H1 (cell line): ENCODE data around the gene INAVA. TPM values are rescaled to one million over a fixed set of nuclear protein-coding genes. Genes with fewer than 3 reads are reported as not detected.
A peak's percentile ranks its signal among the peaks of the same experiment; 100 is the strongest.

ENCODE experiments used
- CTCF ChIA-PET: fragments of 300-600 bp; sonication (Branson Sonifier 250); formaldehyde crosslinking; loops from one replicate; lab custom pipeline; 2021; ENCODE audit not compliant: partially characterized antibody; lab: Charles Lee
- POLR2A ChIA-PET: fragments of 300-600 bp; sonication (Branson Sonifier 250); formaldehyde crosslinking; loops from one replicate; lab custom pipeline; 2021; ENCODE audit warnings: inconsistent platforms; ENCODE audit not compliant: partially characterized antibody; lab: Charles Lee
- DNase-seq, 2 experiments: peaks; one replicate each; pipeline versions ENCODE4 v3.0.0 to v3.0.0-alpha.2; 2010 to 2022; ENCODE audit warnings: low spot score in 2 of 2, low read depth in 1 of 2, mixed read lengths in 1 of 2
- FAIRE-seq: peaks from 2 replicates; lab custom pipeline; 2011; peaks lifted over from hg19 to GRCh38; lab: Jason Lieb, UNC
- H2AFZ ChIP-seq: 2 replicates; pipeline ENCODE4 v1.8.1; 2012; ENCODE audit warnings: low read length, inconsistent platforms
- H2AK5ac ChIP-seq: 2 replicates; pipeline ENCODE4 v1.6.1; 2013; ENCODE audit warnings: low read depth, low read length
- H2BK120ac ChIP-seq: replicated peaks from 2 replicates; pipeline ENCODE3; 2013; ENCODE audit warnings: low read depth, low read length, inconsistent platforms
- H2BK12ac ChIP-seq: 2 replicates; pipeline ENCODE4 v1.6.1; 2013; ENCODE audit warnings: low read depth, low read length
- H2BK15ac ChIP-seq: 2 replicates; pipeline ENCODE4 v1.6.1; 2013; ENCODE audit warnings: low read length
- H2BK20ac ChIP-seq: 2 replicates; pipeline ENCODE4 v1.6.1; 2013; ENCODE audit warnings: low read length
- H2BK5ac ChIP-seq: 2 replicates; pipeline ENCODE4 v1.6.1; 2013; ENCODE audit warnings: low read depth, low read length
- H3K14ac ChIP-seq: 2 replicates; pipeline ENCODE4 v1.6.1; 2013; ENCODE audit warnings: inconsistent platforms; ENCODE audit not compliant: insufficient read length
- H3K18ac ChIP-seq: 2 replicates; pipeline ENCODE4 v1.6.1; 2013; ENCODE audit warnings: low read length; ENCODE audit errors: extremely low read depth
- H3K23ac ChIP-seq: 2 replicates; pipeline ENCODE4 v1.6.1; 2013; ENCODE audit warnings: inconsistent platforms; ENCODE audit not compliant: insufficient read length
- H3K23me2 ChIP-seq: 2 replicates; pipeline ENCODE4 v1.6.1; 2013; ENCODE audit warnings: low read depth, low read length
- H3K27ac ChIP-seq: 2 replicates; pipeline ENCODE4 v1.6.1; 2011; ENCODE audit warnings: low read depth, low read length, inconsistent platforms
- H3K27me3 ChIP-seq, 4 experiments: replicated peaks in 1 of 4; 1 replicate in 1 of 4; 2 replicates in 3 of 4; pipeline versions ENCODE4 v1.6.1 to v1.8.1; 2011 to 2013; ENCODE audit warnings: low read length in 3 of 4, mild to moderate bottlenecking in 3 of 4, inconsistent platforms in 2 of 4, mixed read lengths in 2 of 4, moderate library complexity in 1 of 4; ENCODE audit not compliant: control insufficient read depth in 3 of 4, insufficient read depth in 3 of 4; ENCODE audit errors: extremely low read depth in 1 of 4
- H3K36me3 ChIP-seq, 4 experiments: 2 replicates each; pipeline versions ENCODE4 v1.6.1 to v1.8.1; 2011 to 2013; ENCODE audit warnings: mild to moderate bottlenecking in 4 of 4, low read length in 3 of 4, moderate library complexity in 2 of 4, control low read depth in 1 of 4, inconsistent platforms in 1 of 4; ENCODE audit not compliant: insufficient read depth in 4 of 4, control insufficient read depth in 2 of 4
- H3K4ac ChIP-seq: replicated peaks from 2 replicates; pipeline ENCODE3; 2013; ENCODE audit warnings: low read length, low read depth, mixed read lengths, inconsistent platforms; ENCODE audit not compliant: insufficient read length
- H3K4me1 ChIP-seq, 4 experiments: replicated peaks in 1 of 4; 1 replicate in 1 of 4; 2 replicates in 3 of 4; pipeline versions ENCODE4 v1.6.1 to v1.8.1; 2011 to 2013; ENCODE audit warnings: low read length in 3 of 4, inconsistent platforms in 2 of 4, mixed read lengths in 1 of 4; ENCODE audit not compliant: insufficient read depth in 4 of 4, control insufficient read depth in 3 of 4
- H3K4me2 ChIP-seq, 2 experiments: 2 replicates each; pipeline versions ENCODE4 v1.6.1 to v1.8.1; 2011 to 2013; ENCODE audit warnings: low read depth in 2 of 2, low read length in 2 of 2, control low read depth in 1 of 2, inconsistent platforms in 1 of 2, mild to moderate bottlenecking in 1 of 2; ENCODE audit not compliant: insufficient read depth in 1 of 2
- H3K4me3 ChIP-seq, 4 experiments: fragments of 200-600, 300-600 bp in 1 of 4; sonication (generic), shearing (Covaris generic), sonication (Bioruptor Twin) in 1 of 4; 2 replicates each; pipeline versions ENCODE4 v1.5.1 to v1.8.1; 2011 to 2016; ENCODE audit warnings: low read length in 4 of 4, low read depth in 3 of 4, control low read depth in 2 of 4, inconsistent platforms in 2 of 4, mild to moderate bottlenecking in 2 of 4, mixed read lengths in 1 of 4, moderate library complexity in 1 of 4; ENCODE audit not compliant: insufficient read depth in 2 of 4; ENCODE audit errors: extremely low read depth in 1 of 4
- H3K56ac ChIP-seq: replicated peaks from 2 replicates; pipeline ENCODE3; 2013; ENCODE audit warnings: low read depth, mild to moderate bottlenecking, mixed read lengths, low read length, inconsistent platforms; ENCODE audit not compliant: insufficient read length
- H3K79me1 ChIP-seq: 2 replicates; pipeline ENCODE4 v1.6.1; 2013; ENCODE audit warnings: low read depth, low read length, control low read depth
- H3K79me2 ChIP-seq, 2 experiments: 2 replicates each; pipeline versions ENCODE4 v1.6.1 to v1.8.1; 2012 to 2013; ENCODE audit warnings: low read length in 2 of 2, mild to moderate bottlenecking in 2 of 2, inconsistent platforms in 1 of 2; ENCODE audit not compliant: insufficient read depth in 2 of 2, control insufficient read depth in 1 of 2
- H3K9ac ChIP-seq, 4 experiments: replicated peaks in 1 of 4; 1 replicate in 1 of 4; 2 replicates in 3 of 4; pipeline versions ENCODE4 v1.6.1 to v1.8.1; 2011 to 2013; ENCODE audit warnings: low read depth in 3 of 4, low read length in 3 of 4, control low read depth in 2 of 4, mild to moderate bottlenecking in 2 of 4, moderate library complexity in 2 of 4, inconsistent platforms in 1 of 4; ENCODE audit errors: extremely low read depth in 1 of 4
- H3K9me3 ChIP-seq, 2 experiments: 2 replicates each; pipeline versions ENCODE4 v1.6.1 to v1.8.1; 2012 to 2013; ENCODE audit warnings: mild to moderate bottlenecking in 2 of 2, moderate library complexity in 2 of 2, control low read depth in 1 of 2, inconsistent platforms in 1 of 2, low read depth in 1 of 2, low read length in 1 of 2, mixed read lengths in 1 of 2; ENCODE audit not compliant: insufficient read depth in 2 of 2
- H4K20me1 ChIP-seq, 2 experiments: replicated peaks in 1 of 2; 2 replicates each; pipeline versions ENCODE3 to v1.8.1; 2011 to 2013; ENCODE audit warnings: inconsistent platforms in 2 of 2, low read length in 2 of 2, mild to moderate bottlenecking in 1 of 2; ENCODE audit not compliant: insufficient read depth in 2 of 2, control insufficient read depth in 1 of 2
- H4K5ac ChIP-seq: 2 replicates; pipeline ENCODE4 v1.6.1; 2013; ENCODE audit warnings: low read length, low read depth, mixed read lengths, inconsistent platforms; ENCODE audit not compliant: insufficient read length
- H4K8ac ChIP-seq: 2 replicates; pipeline ENCODE4 v1.8.0; 2013; ENCODE audit warnings: mild to moderate bottlenecking, moderate library complexity, low read length, inconsistent platforms; ENCODE audit not compliant: insufficient read depth; ENCODE audit errors: extremely low read depth
- H4K91ac ChIP-seq: replicated peaks from 2 replicates; pipeline ENCODE3; 2013; ENCODE audit warnings: low read length, mixed read lengths, inconsistent platforms; ENCODE audit not compliant: insufficient read length
- BRCA1 ChIP-seq: IDR thresholded peaks from 2 replicates; pipeline ENCODE4 v1.6.1; 2012; ENCODE audit warnings: low read depth, low read length, improper control_type of control experiment
- CREB1 ChIP-seq: IDR thresholded peaks from 2 replicates; pipeline ENCODE4 v1.6.1; 2012; ENCODE audit warnings: inconsistent platforms
- E2F6 ChIP-seq: IDR thresholded peaks from 2 replicates; pipeline ENCODE4 v1.6.1; 2012; ENCODE audit warnings: inconsistent platforms
- EP300 ChIP-seq, 2 experiments: IDR thresholded peaks; 1 replicate in 1 of 2; 2 replicates in 1 of 2; pipeline ENCODE4 v1.6.1; 2011 to 2012; ENCODE audit warnings: low read depth in 2 of 2, low read length in 2 of 2, mild to moderate bottlenecking in 2 of 2, borderline replicate concordance in 1 of 2, inconsistent platforms in 1 of 2, moderate library complexity in 1 of 2
- GABPA ChIP-seq: IDR thresholded peaks from 2 replicates; pipeline ENCODE4 v1.6.1; 2011; ENCODE audit warnings: mild to moderate bottlenecking, low read length, moderate library complexity, borderline replicate concordance; ENCODE audit not compliant: insufficient read depth
- GTF2F1 ChIP-seq: IDR thresholded peaks from 2 replicates; pipeline ENCODE4 v1.6.1; 2012; ENCODE audit warnings: low read depth, low read length, improper control_type of control experiment, borderline replicate concordance
- HDAC2 ChIP-seq, 2 experiments: fragments of 300-600 bp in 1 of 2; sonication (generic) in 1 of 2; IDR thresholded peaks; 2 replicates each; pipeline ENCODE4 v1.6.1; 2011 to 2012; ENCODE audit warnings: low read depth in 2 of 2, low read length in 2 of 2, mild to moderate bottlenecking in 2 of 2, moderate library complexity in 2 of 2, borderline replicate concordance in 1 of 2, inconsistent platforms in 1 of 2
- SIN3A ChIP-seq, 2 experiments: IDR thresholded peaks in 1 of 2; conservative IDR thresholded peaks in 1 of 2; 2 replicates each; pipeline ENCODE4 v1.6.1; 2011 to 2012; ENCODE audit warnings: low read length in 2 of 2, improper control_type of control experiment in 1 of 2, low read depth in 1 of 2, mild to moderate bottlenecking in 1 of 2
- SP1 ChIP-seq: IDR thresholded peaks from 2 replicates; pipeline ENCODE4 v1.6.1; 2011; ENCODE audit warnings: low read depth, low read length
- SRF ChIP-seq: IDR thresholded peaks from 2 replicates; pipeline ENCODE4 v1.6.1; 2011; ENCODE audit warnings: mild to moderate bottlenecking, low read depth, low read length, moderate library complexity
- ZNF274 ChIP-seq: IDR thresholded peaks from 2 replicates; pipeline ENCODE4 v1.7.0; 2012; ENCODE audit warnings: low read length, borderline replicate concordance; ENCODE audit errors: extremely low read depth
- WGBS, 2 experiments: shearing (Covaris generic) in 1 of 2; methylation state at CpG; one replicate each; pipeline versions ENCODE4 v1.1.6 to v1.1.7; 2013 to 2015; ENCODE audit warnings: low lambda C conversion rate in 2 of 2, mixed read lengths in 2 of 2, inconsistent platforms in 1 of 2, low coverage in 1 of 2, missing lambda C conversion rate in 1 of 2; ENCODE audit not compliant: insufficient replicate concordance in 2 of 2, insufficient coverage in 1 of 2, insufficient read length in 1 of 2; ENCODE audit errors: extremely low coverage in 1 of 2, missing lambda C conversion rate in 1 of 2; 5-methylcytosine and 5-hydroxymethylcytosine counted together
- polyA plus RNA-seq, 7 experiments: library from polyadenylated mRNA; depleted of rRNA in 3 of 7; stranded (reverse) in 5 of 7; unstranded in 2 of 7; fragments of >200 nt in 5 of 7; fragments of 200-250 nt in 2 of 7; gene quantifications; 1 replicate in 5 of 7; 2 replicates in 1 of 7; 4 replicates in 1 of 7; pipeline versions ENCODE4 v1.2.1 to v1.2.3, GENCODE V29; 2011 to 2013; ENCODE audit warnings: missing spikeins in 2 of 7, mixed read lengths in 2 of 7
- total RNA-seq: library from RNA; stranded (reverse); fragmentation: NEBNext Ultra II Directional; extraction: Animal tissue kit (Norgen Biotek cat#: 25700); gene quantifications from 2 replicates; pipeline ENCODE4 v1.2.1, GENCODE V29; 2021

INAVA gene
- total and polyA plus RNA-seq, 2 of the 8 experiments (the other 6 are each of a cell fraction or from before 2014, with no cell fraction given): 46.8 to 49.3 TPM

DNA sequence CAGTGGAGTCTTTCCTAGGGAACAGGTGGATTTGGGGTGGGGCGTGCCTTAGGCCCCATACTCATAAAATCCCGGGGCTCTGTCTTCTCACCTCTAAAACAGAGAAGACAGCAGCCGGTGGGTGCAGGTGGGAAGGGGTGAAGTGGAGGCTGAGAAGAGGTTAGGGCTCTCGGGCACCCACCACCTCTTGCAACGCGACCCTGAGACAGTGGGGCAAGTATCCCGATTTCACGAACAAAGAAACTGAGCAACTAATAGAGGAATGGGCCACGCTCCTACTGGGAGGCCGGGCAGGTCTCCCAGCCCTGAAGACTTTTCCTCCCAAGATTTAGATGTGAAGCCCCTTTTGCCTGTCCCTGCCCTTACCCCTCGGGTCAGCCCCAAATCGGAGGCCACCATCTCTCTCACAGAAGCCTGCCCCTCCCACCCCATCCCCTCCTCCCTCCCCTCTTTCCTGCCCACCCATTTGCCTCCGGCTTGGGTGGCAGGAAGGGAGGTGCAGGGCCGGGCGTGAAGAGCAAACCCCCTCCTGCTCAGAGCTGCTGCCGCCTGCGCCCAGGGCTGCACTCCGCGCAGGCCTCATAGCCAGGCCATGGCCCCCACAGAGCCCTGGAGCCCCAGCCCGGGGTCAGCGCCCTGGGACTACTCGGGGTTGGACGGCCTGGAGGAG lies 22.1 kb upstream of the INAVA start, which contains the start of gene GPR25:
TSS of gene GPR25 (plus strand) at position 536 of the 670 bp plus-strand sequence. CDS start at position 593, 57 bp downstream.
- FAIRE-seq: no peak
- no peaks in the 10 kb centered on the region for H3K27me3 ChIP-seq
- H3K79me2 ChIP-seq: no peaks in the 10 kb centered on the region
- H2AFZ ChIP-seq: 0 out of 2 replicates have a peak within 1 kb of the TSS, but pooled peaks have one; percentile 2
- H4K20me1 ChIP-seq: no peaks in the 10 kb centered on the region
- no peak within 1 kb of the TSS for H3K4me3 ChIP-seq
- H3K4me2 ChIP-seq: no peak within 1 kb of the TSS
- H2BK15ac ChIP-seq: no peak within 1 kb of the TSS
- 92% methylated on average over 18 of the region's 23 CpGs; no CpG with 5 or more reads in 1 of the 2 experiments for WGBS, 2 experiments
- no peak within 1 kb of the TSS for H3K4ac ChIP-seq
- no peaks in the 10 kb centered on the region for H3K23me2 ChIP-seq
- H3K27ac ChIP-seq: no peak within 1 kb of the TSS
- H3K9ac ChIP-seq: no peak within 1 kb of the TSS
- H3K14ac ChIP-seq: no peak within 1 kb of the TSS
- no peak within 1 kb of the TSS for H2BK5ac ChIP-seq
- H2BK12ac ChIP-seq: no peak within 1 kb of the TSS
- ChIA-PET CTCF (interaction anchor here (1.0 to 1.9 kb wide), 2 partner anchors 18 to 100 kb away, joined by 4 to 9 read pairs; no protein-coding TSS in a partner anchor), POLR2A (interaction anchor here (0.6 to 3.1 kb wide), 3 partner anchors 20 to 122 kb away, joined by 3 to 31 read pairs (median 3); partner anchors contain the start of gene INAVA)
- H3K79me1 ChIP-seq: no peaks in the 10 kb centered on the region
- H3K56ac ChIP-seq: no peak within 1 kb of the TSS
- H3K18ac ChIP-seq: no peak within 1 kb of the TSS; the same call in 1 of the 2 replicates
- no peak within 1 kb of the TSS for H2BK20ac ChIP-seq
- no peaks in the 10 kb centered on the region for H3K36me3 ChIP-seq
- peaks cover 0 to 8% (median 4%) of the 10 kb centered on the region in 4 experiments; a peak in 4 of 7 replicates for H3K4me1 ChIP-seq
- no peak within 1 kb of the TSS for H3K23ac ChIP-seq
- no peaks in the 10 kb centered on the region for H3K9me3 ChIP-seq
- no peak within 1 kb of the TSS for H4K5ac ChIP-seq
- no peak within 1 kb of the TSS for H2AK5ac ChIP-seq
- DNase-seq: peak in 1 of 2 experiments; percentile 37
- H4K8ac ChIP-seq: peak within 1 kb of the TSS; percentile 70
- H4K91ac ChIP-seq: no peak within 1 kb of the TSS
- no peak within 1 kb of the TSS for H2BK120ac ChIP-seq
- no peak for TF ChIP-seq EP300 (IDR thresholded peaks at IDR 0.05; ENCODE audit: borderline replicate concordance in 1 of 2, low read depth in 2 of 2, low read length in 2 of 2)
- no peak for TF ChIP-seq GABPA
- TF ChIP-seq SRF: no peak
- no peak for TF ChIP-seq HDAC2 (IDR thresholded peaks at IDR 0.05; ENCODE audit: borderline replicate concordance in 1 of 2, low read depth in 2 of 2, low read length in 2 of 2)
- TF ChIP-seq SIN3A (conservative IDR thresholded peaks at IDR 0.05 in 1 of 2, IDR thresholded peaks at IDR 0.05 in 1 of 2; ENCODE audit: low read depth in 1 of 2, low read length in 2 of 2): no peak
- TF ChIP-seq CREB1: no peak
- TF ChIP-seq GTF2F1: no peak
- no peak for TF ChIP-seq E2F6
- TF ChIP-seq SP1: no peak
- no peak for TF ChIP-seq BRCA1
- TF ChIP-seq ZNF274: no peak
